ENCODE data around the gene LMO3. TPM values are rescaled to one million over a fixed set of nuclear protein-coding genes. Genes with fewer than 3 reads are reported as not detected.

The LMO3 gene
- total RNA-seq, 1 experiment from 2014 or later: not detected

DNA sequence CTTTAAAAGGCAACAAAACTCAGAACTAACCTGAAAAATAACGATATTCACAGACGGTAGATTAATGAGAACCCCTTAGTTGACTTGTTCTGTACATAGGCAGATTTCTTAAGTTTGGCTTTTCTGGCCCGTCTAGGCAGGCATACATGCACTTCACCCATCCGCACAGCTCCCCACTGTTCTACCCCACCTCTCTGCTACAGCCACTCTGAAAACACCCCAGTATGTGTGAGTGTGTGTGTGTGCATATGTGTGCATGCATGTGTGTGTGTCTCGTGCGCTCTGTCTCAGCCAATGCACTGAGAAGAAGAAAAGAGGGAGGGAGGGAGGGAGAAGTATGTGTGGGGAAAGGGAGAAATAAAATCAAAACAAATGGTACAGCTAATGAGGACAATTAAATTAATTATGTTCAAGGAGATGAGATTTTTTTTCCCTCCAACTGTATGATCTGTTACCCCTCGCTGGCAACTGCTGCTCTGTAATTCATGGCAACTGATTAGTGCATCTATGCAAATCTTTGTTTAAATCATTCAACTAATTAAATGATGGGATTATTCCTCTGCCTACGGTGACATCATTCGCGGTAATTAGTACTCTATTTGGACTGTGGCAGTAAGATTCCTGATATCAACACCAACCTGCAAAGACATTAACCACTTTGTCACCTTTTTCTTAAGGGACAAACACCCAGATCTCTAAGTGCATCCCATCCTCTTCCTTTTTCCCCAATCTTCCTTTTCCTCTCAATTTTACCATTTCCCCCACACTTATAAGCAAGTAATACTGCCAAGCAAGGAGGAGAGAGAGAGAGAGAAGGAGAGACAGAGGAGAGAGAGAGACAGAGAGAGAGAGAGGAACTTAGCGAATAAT is 2.2 kb upstream of the LMO3 start:
- POLR2A ChIA-PET (ENCODE audit: unreplicated experiment): interaction anchor here (1.0 kb wide), 1 partner anchor 1309 kb away, joined by 4 read pairs; no protein-coding TSS in a partner anchor
- Histone ChIP-seq H3F3A (ENCODE audit: insufficient read depth, low read depth) (no peaks in the 10 kb centered on the region), H3K9me2 (ENCODE audit: insufficient read depth) (no peaks in the 10 kb centered on the region), H4K20me1 (ENCODE audit: insufficient read depth) (no peaks in the 10 kb centered on the region), H2AFZ (no peak overlapping the region), H3K36me3 (ENCODE audit: low read depth) (no peaks in the 10 kb centered on the region), H3K79me2 (ENCODE audit: low read depth) (no peaks in the 10 kb centered on the region), H3K4me1 (replicated peaks; ENCODE audit: insufficient read depth) (0 out of 2 replicates have a peak, but pooled peaks cover 9% of the 10 kb centered on the region), H3K27ac (no peak overlapping the region), H3K27me3 (ENCODE audit: insufficient read depth, low read depth) (no peaks in the 10 kb centered on the region), H3K4me2 (no peak overlapping the region), H3K9me3 (ENCODE audit: insufficient read depth, low read depth) (no peaks in the 10 kb centered on the region), H3K4me3 (no peak overlapping the region)
- no TSS peak for BruUV-seq (replicated peaks)
- no peak for DNase-seq
- TF ChIP-seq, protein P1, sequence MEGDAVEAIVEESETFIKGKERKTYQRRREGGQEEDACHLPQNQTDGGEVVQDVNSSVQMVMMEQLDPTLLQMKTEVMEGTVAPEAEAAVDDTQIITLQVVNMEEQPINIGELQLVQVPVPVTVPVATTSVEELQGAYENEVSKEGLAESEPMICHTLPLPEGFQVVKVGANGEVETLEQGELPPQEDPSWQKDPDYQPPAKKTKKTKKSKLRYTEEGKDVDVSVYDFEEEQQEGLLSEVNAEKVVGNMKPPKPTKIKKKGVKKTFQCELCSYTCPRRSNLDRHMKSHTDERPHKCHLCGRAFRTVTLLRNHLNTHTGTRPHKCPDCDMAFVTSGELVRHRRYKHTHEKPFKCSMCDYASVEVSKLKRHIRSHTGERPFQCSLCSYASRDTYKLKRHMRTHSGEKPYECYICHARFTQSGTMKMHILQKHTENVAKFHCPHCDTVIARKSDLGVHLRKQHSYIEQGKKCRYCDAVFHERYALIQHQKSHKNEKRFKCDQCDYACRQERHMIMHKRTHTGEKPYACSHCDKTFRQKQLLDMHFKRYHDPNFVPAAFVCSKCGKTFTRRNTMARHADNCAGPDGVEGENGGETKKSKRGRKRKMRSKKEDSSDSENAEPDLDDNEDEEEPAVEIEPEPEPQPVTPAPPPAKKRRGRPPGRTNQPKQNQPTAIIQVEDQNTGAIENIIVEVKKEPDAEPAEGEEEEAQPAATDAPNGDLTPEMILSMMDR (conservative IDR thresholded peaks at IDR 0.05): no peak
- no peak for TF ChIP-seq EZH2 (IDR thresholded peaks at IDR 0.05; ENCODE audit: low read depth)
- intact Hi-C loops (cut with micrococcal nuclease; ENCODE audit: unreplicated experiment): no loop called here
- CTCF ChIA-PET: no interaction called here

DNA sequence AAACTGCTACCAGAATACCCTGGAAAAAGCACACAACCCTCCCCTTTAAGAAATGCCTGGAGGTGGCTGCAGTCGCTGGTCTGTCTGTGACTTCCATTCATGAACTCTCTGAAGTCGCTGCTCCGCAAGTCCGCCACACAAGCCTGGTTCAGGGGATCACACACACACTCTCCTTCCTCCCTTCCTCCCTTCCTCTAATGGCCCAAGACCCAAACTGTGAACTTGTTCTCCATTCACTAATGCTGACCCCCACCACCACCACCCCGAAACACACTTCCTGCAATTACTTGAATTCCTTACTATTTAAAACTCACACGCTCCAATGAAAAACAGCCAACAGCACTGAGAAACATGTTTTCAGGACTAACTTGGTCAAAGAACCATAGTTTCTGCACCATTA is 1.0 kb upstream of the LMO3 start:
- TF ChIP-seq, protein P1 (conservative IDR thresholded peaks at IDR 0.05): no peak
- TF ChIP-seq EZH2 (IDR thresholded peaks at IDR 0.05; ENCODE audit: low read depth): no peak
- POLR2A ChIA-PET (ENCODE audit: unreplicated experiment): interaction anchor here (1.0 kb wide), 1 partner anchor 1310 kb away, joined by 4 read pairs; no protein-coding TSS in a partner anchor

DNA sequence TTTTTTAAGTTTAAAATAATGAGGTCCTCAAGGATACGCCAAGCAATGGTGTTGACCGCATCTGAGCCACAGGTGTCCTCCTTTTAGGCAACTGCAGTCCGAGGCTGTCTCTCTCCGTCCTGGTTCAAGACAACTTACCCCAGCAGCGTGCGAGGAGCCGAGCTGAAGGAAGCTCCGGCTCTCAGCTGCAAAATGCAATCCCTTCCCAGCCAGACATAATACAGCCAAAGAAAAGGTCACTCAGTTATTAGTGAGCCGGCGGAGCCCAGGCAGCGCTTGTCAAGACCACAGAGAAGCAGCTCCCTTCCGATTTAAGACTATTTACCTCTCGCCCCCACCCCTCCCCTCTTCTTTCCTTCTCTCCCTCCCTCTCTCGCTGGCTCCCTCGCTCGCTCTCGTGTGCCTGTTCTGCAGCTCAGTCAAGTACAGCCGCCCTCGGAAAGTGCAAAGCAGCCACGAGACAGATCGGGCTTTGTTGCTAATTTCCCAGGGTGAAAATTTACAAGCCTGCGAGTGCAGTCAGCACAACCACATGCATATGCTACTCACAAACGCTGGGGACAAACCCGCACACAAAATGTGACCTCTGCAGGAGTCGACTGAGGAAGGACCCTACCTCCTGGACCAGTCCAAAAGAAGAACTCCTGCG is 363 bp upstream of the LMO3 start:
- TF ChIP-seq, protein P1 (conservative IDR thresholded peaks at IDR 0.05): no peak
- Histone ChIP-seq H3K27me3 (ENCODE audit: insufficient read depth, low read depth) (no peaks in the 10 kb centered on the region), H3K4me2 (peak overlapping the region; percentile 82), H3K79me2 (ENCODE audit: low read depth) (no peaks in the 10 kb centered on the region), H3F3A (ENCODE audit: insufficient read depth, low read depth) (no peaks in the 10 kb centered on the region), H3K4me1 (replicated peaks; ENCODE audit: insufficient read depth) (no peaks in the 10 kb centered on the region), H2AFZ (peak overlapping the region; percentile 72; the same call in 1 of the 2 replicates), H3K9me2 (ENCODE audit: insufficient read depth) (no peaks in the 10 kb centered on the region), H3K4me3 (peak overlapping the region; percentile 50), H3K27ac (no peak overlapping the region), H3K36me3 (ENCODE audit: low read depth) (no peaks in the 10 kb centered on the region), H4K20me1 (ENCODE audit: insufficient read depth) (no peaks in the 10 kb centered on the region), H3K9me3 (ENCODE audit: insufficient read depth, low read depth) (no peaks in the 10 kb centered on the region)
- ChIA-PET POLR2A (ENCODE audit: unreplicated experiment) (no interaction called here), CTCF (no interaction called here)
- BruUV-seq (replicated peaks): no TSS peak
- intact Hi-C loops (cut with micrococcal nuclease; ENCODE audit: unreplicated experiment): no loop called here
- DNase-seq: peak in 1 of 2 experiments; percentile 27

More for the DNA sequence above, 1.0 kb upstream of the LMO3 start:
- Histone ChIP-seq H3K27me3 (ENCODE audit: insufficient read depth, low read depth) (no peaks in the 10 kb centered on the region), H3K4me1 (replicated peaks; ENCODE audit: insufficient read depth) (0 out of 2 replicates have a peak, but pooled peaks cover 2% of the 10 kb centered on the region), H3F3A (ENCODE audit: insufficient read depth, low read depth) (no peaks in the 10 kb centered on the region), H3K9me3 (ENCODE audit: insufficient read depth, low read depth) (no peaks in the 10 kb centered on the region), H2AFZ (no peak overlapping the region), H4K20me1 (ENCODE audit: insufficient read depth) (no peaks in the 10 kb centered on the region), H3K36me3 (ENCODE audit: low read depth) (no peaks in the 10 kb centered on the region), H3K79me2 (ENCODE audit: low read depth) (no peaks in the 10 kb centered on the region), H3K27ac (no peak overlapping the region), H3K4me2 (no peak overlapping the region), H3K4me3 (no peak overlapping the region), H3K9me2 (ENCODE audit: insufficient read depth) (no peaks in the 10 kb centered on the region)
- CTCF ChIA-PET: no interaction called here
- intact Hi-C loops (cut with micrococcal nuclease; ENCODE audit: unreplicated experiment): no loop called here
- BruUV-seq (replicated peaks): no TSS peak
- DNase-seq: no peak
